K562 (cell line): ENCODE results near the gene MYL12A. TPM values are rescaled to one million over a fixed set of nuclear protein-coding genes. Genes with fewer than 3 reads are reported as not detected.

Experiments
- ATAC-seq: fragments of 200-7000 bp; cut with Tn5 transposase; 3 replicates; pipeline ENCODE4 v1.9.1; 2020; ENCODE audit warnings: moderate library complexity
- BruUV-seq: library from RNA; stranded (reverse); fragments of 400-500 nt; replicated peaks from 2 replicates; lab custom pipeline; 2021; lab: Mats Ljungman, UMichigan
- CTCF ChIA-PET: fragments of 300-600 bp; formaldehyde crosslinking; extraction: SDS; loops from one replicate; lab custom pipeline; 2021; ENCODE audit warnings: low intra/inter-chr PET ratio; lab: Yijun Ruan, JAX
- POLR2A ChIA-PET: fragments of 300-600, 350-650 bp; sonication (Branson Sonifier 250); formaldehyde crosslinking; extraction: SDS; loops from one replicate; lab custom pipeline; 2021; ENCODE audit warnings: antibody characterized with exemption, inconsistent platforms; lab: Yijun Ruan, JAX
- DNase-seq, 4 experiments: peaks; one replicate each; pipeline versions ENCODE4 v3.0.0 to v3.0.0-alpha.2; 2011 to 2018; ENCODE audit warnings: low spot score in 3 of 4, mixed read lengths in 3 of 4; ENCODE audit errors: extremely low read depth in 1 of 4
- FAIRE-seq: peaks from 2 replicates; lab custom pipeline; 2011; peaks lifted over from hg19 to GRCh38; lab: Jason Lieb, UNC
- H2AFZ ChIP-seq: 2 replicates; pipeline ENCODE4 v1.6.0; 2011; ENCODE audit warnings: low read depth, low read length, control low read depth, inconsistent platforms
- H3K27ac ChIP-seq: fragments of 200-600 bp; 3 replicates; pipeline ENCODE4 v1.8.0; 2011; ENCODE audit warnings: low read depth, mild to moderate bottlenecking, control low read depth, inconsistent platforms, low read length, moderate library complexity, mixed read lengths; ENCODE audit errors: extremely low read depth
- H3K27me3 ChIP-seq, 2 experiments: fragments of 300-600 bp in 1 of 2; 2 replicates in 1 of 2; 3 replicates in 1 of 2; pipeline versions ENCODE4 v1.6.0 to v1.8.0; 2011; ENCODE audit warnings: inconsistent platforms in 2 of 2, low read length in 2 of 2, mild to moderate bottlenecking in 1 of 2, mixed read lengths in 1 of 2, moderate library complexity in 1 of 2; ENCODE audit not compliant: control insufficient read depth in 2 of 2, insufficient read depth in 2 of 2
- H3K36me3 ChIP-seq: fragments of 300-600 bp; 3 replicates; pipeline ENCODE4 v1.8.0; 2011; ENCODE audit warnings: mild to moderate bottlenecking, low read length, inconsistent platforms; ENCODE audit not compliant: control insufficient read depth, insufficient read depth
- H3K4me1 ChIP-seq, 2 experiments: fragments of 200-600 bp in 1 of 2; replicated peaks in 1 of 2; 2 replicates in 1 of 2; 3 replicates in 1 of 2; pipeline versions ENCODE4 v1.5.1 to v1.8.0; 2011; ENCODE audit warnings: inconsistent platforms in 2 of 2, low read length in 2 of 2, mild to moderate bottlenecking in 1 of 2, mixed read lengths in 1 of 2, moderate library complexity in 1 of 2; ENCODE audit not compliant: control insufficient read depth in 2 of 2, insufficient read depth in 2 of 2
- H3K4me2 ChIP-seq: 2 replicates; pipeline ENCODE4 v1.6.1; 2011; ENCODE audit warnings: low read length, control low read depth, inconsistent platforms, mixed read lengths; ENCODE audit not compliant: insufficient read depth
- H3K4me3 ChIP-seq: fragments of 200-600 bp; sonication (generic), shearing (Covaris generic); 2 replicates; pipeline ENCODE4 v1.5.1; 2016; ENCODE audit warnings: control low read depth, inconsistent platforms
- H3K79me2 ChIP-seq: fragments of 200-600 bp; 3 replicates; pipeline ENCODE4 v1.8.0; 2011; ENCODE audit warnings: low read length, inconsistent platforms; ENCODE audit not compliant: control insufficient read depth, insufficient read depth
- H3K9ac ChIP-seq, 2 experiments: 2 replicates each; pipeline versions ENCODE4 v1.6.0 to v1.6.1; 2011; ENCODE audit warnings: low read depth in 2 of 2, low read length in 2 of 2, control low read depth in 1 of 2, inconsistent platforms in 1 of 2, mild to moderate bottlenecking in 1 of 2, mixed read lengths in 1 of 2; ENCODE audit not compliant: insufficient read depth in 1 of 2
- H3K9me1 ChIP-seq: one replicate; pipeline ENCODE4 v1.6.0; 2011; ENCODE audit warnings: inconsistent platforms, mild to moderate bottlenecking, low read length, moderate library complexity; ENCODE audit not compliant: control insufficient read depth, insufficient read depth
- H3K9me3 ChIP-seq: replicated peaks from 2 replicates; pipeline ENCODE4 v1.5.1; 2011; ENCODE audit warnings: low read depth, low read length, inconsistent platforms; ENCODE audit not compliant: control insufficient read depth, insufficient read depth
- H4K20me1 ChIP-seq: replicated peaks from 2 replicates; pipeline ENCODE4 v1.6.1; 2011; ENCODE audit warnings: low read length, inconsistent platforms, mixed read lengths; ENCODE audit not compliant: control insufficient read depth, insufficient read depth
- CBX8 ChIP-seq: fragments of 200-600 bp; sonication (generic); IDR thresholded peaks from 2 replicates; pipeline ENCODE4 v1.6.1; 2012; ENCODE audit warnings: borderline replicate concordance, mixed run types, low read depth, mild to moderate bottlenecking, moderate library complexity, mixed read lengths, low read length, control low read depth, inconsistent platforms; ENCODE audit not compliant: poor library complexity, severe bottlenecking; ENCODE audit errors: extremely low read depth
- JUND ChIP-seq, 2 experiments: IDR thresholded peaks; 2 replicates in 1 of 2; 3 replicates in 1 of 2; pipeline ENCODE4 v1.6.1; 2011; ENCODE audit warnings: borderline replicate concordance in 2 of 2, low read depth in 2 of 2, low read length in 2 of 2, improper control_type of control experiment in 1 of 2, missing biosample characterization in 1 of 2, missing genetic modification characterization in 1 of 2, missing genetic modification reagents in 1 of 2
- POLR2B ChIP-seq: fragments of 450-650 bp; IDR thresholded peaks from 2 replicates; pipeline ENCODE4 v1.6.1; 2018; ENCODE audit warnings: low read depth; ENCODE audit not compliant: partially characterized antibody
- SMAD1 ChIP-seq: fragments of 150-350 bp; IDR thresholded peaks from 2 replicates; pipeline ENCODE4 v1.6.1; 2014; ENCODE audit warnings: low read length, low read depth; ENCODE audit not compliant: partially characterized antibody
- SMAD2 ChIP-seq: fragments of 150-350 bp; IDR thresholded peaks from 2 replicates; pipeline ENCODE4 v1.6.1; 2014; ENCODE audit warnings: low read depth, mild to moderate bottlenecking, low read length
- SMAD3 ChIP-seq: fragments of 450-650 bp; formaldehyde crosslinking; conservative IDR thresholded peaks from 2 replicates; pipeline ENCODE4 v1.4.0; 2020; ENCODE audit warnings: mild to moderate bottlenecking
- TCFL5 ChIP-seq: fragments of 250-450 bp; sonication (Bioruptor Pico); conservative IDR thresholded peaks from 2 replicates; pipeline ENCODE4 v1.6.1; 2021; ENCODE audit warnings: mild to moderate bottlenecking, moderate library complexity, matching md5 sums
- WHSC1 ChIP-seq: IDR thresholded peaks from one replicate; pipeline ENCODE4 v1.6.1; 2012; ENCODE audit warnings: low read length, control low read depth, inconsistent platforms
- YY1 ChIP-seq, 3 experiments: IDR thresholded peaks; 2 replicates each; pipeline ENCODE4 v1.6.1; 2011; ENCODE audit warnings: low read length in 2 of 3, mild to moderate bottlenecking in 2 of 3, moderate library complexity in 2 of 3, borderline replicate concordance in 1 of 3, control low read depth in 1 of 3, low read depth in 1 of 3; ENCODE audit not compliant: insufficient read depth in 3 of 3, insufficient replicate concordance in 2 of 3, control insufficient read depth in 1 of 3, insufficient read length in 1 of 3; ENCODE audit errors: extremely low read depth in 1 of 3
- ZBTB8A ChIP-seq: fragments of 450-650 bp; IDR thresholded peaks from 2 replicates; pipeline ENCODE4 v1.6.1; 2018; ENCODE audit warnings: mild to moderate bottlenecking, moderate library complexity; ENCODE audit not compliant: partially characterized antibody
- WGBS: fragments of 100-300 bp; shearing (Covaris generic); methylation state at CpG from one replicate; pipeline ENCODE4 v1.1.6; 2016; ENCODE audit warnings: low coverage, mixed read lengths; ENCODE audit not compliant: insufficient coverage; ENCODE audit errors: missing lambda C conversion rate; 5-methylcytosine and 5-hydroxymethylcytosine counted together
- in situ Hi-C: fragments of 300-500 bp; cut with MboI; formaldehyde crosslinking; loops from 4 replicates; pipeline ENCODE4 v1.15.0; 2018; ENCODE audit warnings: inconsistent platforms, mixed read lengths
- intact Hi-C: fragments of 100-400 bp; cut with micrococcal nuclease; formaldehyde crosslinking; loops from 2 replicates; pipeline ENCODE4 v1.14.2; 2022
- polyA plus RNA-seq, 8 experiments: library from polyadenylated mRNA; depleted of rRNA in 4 of 8; stranded (reverse) in 5 of 8; unstranded in 3 of 8; fragments of >200 nt; fragmentation: Nextera tagmentation in 2 of 8; fragmentation: Illumina TruSeq in 1 of 8; extraction: Ambion mirVana in 2 of 8; extraction: Trizol in 1 of 8; gene quantifications; 2 replicates each; pipeline versions ENCODE4 v1.2.1 to v1.2.3, GENCODE V29; 2011 to 2014; ENCODE audit warnings: inconsistent platforms in 1 of 8, missing spikeins in 1 of 8
- total RNA-seq, 7 experiments: library from RNA; depleted of rRNA in 6 of 7; stranded (reverse); fragments of >200 nt in 6 of 7; fragmentation: Illumina TruSeq in 2 of 7; extraction: Trizol in 2 of 7; gene quantifications; 2 replicates each; pipeline versions ENCODE4 v1.2.1 to v1.2.3, GENCODE V29; 2011 to 2021; ENCODE audit warnings: low replicate concordance in 1 of 7
- TF ChIP-seq, protein P1 (sequence below): fragments of 250-450 bp; sonication (Bioruptor Pico); IDR thresholded peaks from 2 replicates; pipeline ENCODE4 v1.5.0; 2021
- TF ChIP-seq, protein P2 (sequence below): fragments of 250-450 bp; sonication (Bioruptor Pico); IDR thresholded peaks from 2 replicates; pipeline ENCODE4 v1.5.0; 2020; ENCODE audit warnings: mild to moderate bottlenecking, borderline replicate concordance
- TF ChIP-seq, protein P3 (sequence below): fragments of 450-650 bp; formaldehyde crosslinking; IDR thresholded peaks from 2 replicates; pipeline ENCODE4 v1.4.0; 2020; ENCODE audit warnings: mild to moderate bottlenecking, moderate library complexity

Gene MYL12A
- total and polyA plus RNA-seq, 9 of the 15 experiments (the other 6 are each of a cell fraction or from before 2014, with no cell fraction given), result 308 to 1,031 (median 559) TPM

DNA sequence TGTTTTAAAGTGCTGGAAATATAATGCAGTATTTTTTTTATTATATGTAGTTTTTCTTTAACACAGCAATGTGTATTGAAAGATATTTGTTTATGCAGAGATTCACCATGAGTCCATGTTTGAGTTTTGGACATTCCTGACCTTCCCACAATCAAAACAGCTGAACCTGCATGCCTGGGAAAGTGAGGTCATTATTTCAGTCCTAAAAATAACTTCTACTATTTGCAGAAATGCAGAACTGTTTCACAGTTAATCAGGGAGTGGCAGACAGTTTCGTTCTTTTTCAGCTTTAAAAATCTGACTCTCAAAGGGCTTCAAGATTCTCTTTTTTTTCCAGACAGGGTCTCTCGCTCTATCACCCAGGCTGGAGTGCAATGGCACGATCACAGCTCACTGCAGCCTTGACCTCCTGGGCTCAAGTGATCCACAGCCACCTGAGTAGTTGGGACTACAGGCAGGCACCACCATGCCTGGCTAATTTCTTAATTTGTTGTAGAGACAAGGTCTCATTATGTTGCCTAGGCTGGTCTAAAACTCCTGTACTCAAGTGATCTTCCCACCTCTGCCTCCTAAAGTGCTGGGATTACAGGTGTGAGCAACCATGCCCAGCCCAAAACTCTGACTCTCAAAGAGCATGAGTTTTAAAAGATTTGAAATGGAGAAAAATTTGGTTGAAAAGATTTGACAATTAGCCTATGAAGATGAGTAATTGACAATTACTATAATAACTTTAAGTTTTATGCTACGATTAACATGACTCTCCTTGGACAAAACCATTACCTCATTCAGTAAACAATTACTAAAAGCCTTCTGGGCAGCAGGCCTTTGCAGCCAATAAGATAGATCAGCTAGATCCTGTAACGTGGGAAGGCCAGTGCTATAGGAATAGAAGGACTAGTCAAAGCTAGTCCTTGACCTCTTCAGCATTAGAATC lies 9.4 kb downstream of the MYL12A start:
- intact Hi-C loops (no loop called here), in situ Hi-C loops (no loop called here)
- CTCF ChIA-PET, result no interaction called here
- FAIRE-seq (no peak), DNase-seq (no peak), ATAC-seq (no peak)
- Histone ChIP-seq H3K9ac (no peak overlapping the region), H4K20me1 (no peaks in the 10 kb centered on the region; the same call in 1 of the 2 replicates), H3K4me2 (no peak overlapping the region), H3K9me3 (no peaks in the 10 kb centered on the region), H2AFZ (no peak overlapping the region), H3K9me1 (no peaks in the 10 kb centered on the region), H3K4me3 (no peak overlapping the region), H3K27ac (0 out of 3 replicates have a peak overlapping the region, but pooled peaks have one; percentile 21), H3K27me3 (no peaks in the 10 kb centered on the region), H3K4me1 (peaks cover 6 to 11% of the 10 kb centered on the region in 2 experiments; a peak in 3 of 5 replicates), H3K36me3 (peaks cover 65% of the 10 kb centered on the region), H3K79me2 (peaks cover 37% of the 10 kb centered on the region)
- no TSS peak for BruUV-seq
- POLR2A ChIA-PET, result interaction anchor here (0.7 to 4.1 kb wide), 3 partner anchors 10 to 725 kb away, joined by 3 to 33 read pairs (median 4); partner anchors contain the start of gene MYL12A
- WGBS, result 80% methylated on average over 5 of the region's 5 CpGs
- TF ChIP-seq ZBTB8A (no peak), SMAD3 (0 out of 2 replicates have a peak, but pooled peaks have one; percentile 48), YY1 (IDR thresholded peaks at IDR 0.05; ENCODE audit: borderline replicate concordance in 1 of 3, control insufficient read depth in 1 of 3, extremely low read depth in 1 of 3, insufficient read depth in 3 of 3, insufficient read length in 1 of 3, insufficient replicate concordance in 2 of 3, low read depth in 1 of 3, low read length in 2 of 3) (no peak), JUND (IDR thresholded peaks at IDR 0.05; ENCODE audit: borderline replicate concordance, low read depth, low read length) (peak; percentile 24; the same call in 1 of the 2 replicates), JUND (tag; IDR thresholded peaks at IDR 0.05; ENCODE audit: borderline replicate concordance, low read depth, low read length) (peak; percentile 11; the same call in 1 of the 3 replicates), CBX8 (no peak), SMAD1 (no peak), SMAD2 (no peak), WHSC1 (no peak), POLR2B (peak; percentile 32), TCFL5 (CRISPR knock-in tag) (no peak)
- TF ChIP-seq, protein P1, sequence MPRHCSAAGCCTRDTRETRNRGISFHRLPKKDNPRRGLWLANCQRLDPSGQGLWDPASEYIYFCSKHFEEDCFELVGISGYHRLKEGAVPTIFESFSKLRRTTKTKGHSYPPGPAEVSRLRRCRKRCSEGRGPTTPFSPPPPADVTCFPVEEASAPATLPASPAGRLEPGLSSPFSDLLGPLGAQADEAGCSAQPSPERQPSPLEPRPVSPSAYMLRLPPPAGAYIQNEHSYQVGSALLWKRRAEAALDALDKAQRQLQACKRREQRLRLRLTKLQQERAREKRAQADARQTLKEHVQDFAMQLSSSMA (CRISPR knock-in tag), result no peak
- TF ChIP-seq, protein P2, sequence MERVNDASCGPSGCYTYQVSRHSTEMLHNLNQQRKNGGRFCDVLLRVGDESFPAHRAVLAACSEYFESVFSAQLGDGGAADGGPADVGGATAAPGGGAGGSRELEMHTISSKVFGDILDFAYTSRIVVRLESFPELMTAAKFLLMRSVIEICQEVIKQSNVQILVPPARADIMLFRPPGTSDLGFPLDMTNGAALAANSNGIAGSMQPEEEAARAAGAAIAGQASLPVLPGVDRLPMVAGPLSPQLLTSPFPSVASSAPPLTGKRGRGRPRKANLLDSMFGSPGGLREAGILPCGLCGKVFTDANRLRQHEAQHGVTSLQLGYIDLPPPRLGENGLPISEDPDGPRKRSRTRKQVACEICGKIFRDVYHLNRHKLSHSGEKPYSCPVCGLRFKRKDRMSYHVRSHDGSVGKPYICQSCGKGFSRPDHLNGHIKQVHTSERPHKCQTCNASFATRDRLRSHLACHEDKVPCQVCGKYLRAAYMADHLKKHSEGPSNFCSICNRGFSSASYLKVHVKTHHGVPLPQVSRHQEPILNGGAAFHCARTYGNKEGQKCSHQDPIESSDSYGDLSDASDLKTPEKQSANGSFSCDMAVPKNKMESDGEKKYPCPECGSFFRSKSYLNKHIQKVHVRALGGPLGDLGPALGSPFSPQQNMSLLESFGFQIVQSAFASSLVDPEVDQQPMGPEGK (CRISPR knock-in tag), result no peak
- TF ChIP-seq, protein P3, sequence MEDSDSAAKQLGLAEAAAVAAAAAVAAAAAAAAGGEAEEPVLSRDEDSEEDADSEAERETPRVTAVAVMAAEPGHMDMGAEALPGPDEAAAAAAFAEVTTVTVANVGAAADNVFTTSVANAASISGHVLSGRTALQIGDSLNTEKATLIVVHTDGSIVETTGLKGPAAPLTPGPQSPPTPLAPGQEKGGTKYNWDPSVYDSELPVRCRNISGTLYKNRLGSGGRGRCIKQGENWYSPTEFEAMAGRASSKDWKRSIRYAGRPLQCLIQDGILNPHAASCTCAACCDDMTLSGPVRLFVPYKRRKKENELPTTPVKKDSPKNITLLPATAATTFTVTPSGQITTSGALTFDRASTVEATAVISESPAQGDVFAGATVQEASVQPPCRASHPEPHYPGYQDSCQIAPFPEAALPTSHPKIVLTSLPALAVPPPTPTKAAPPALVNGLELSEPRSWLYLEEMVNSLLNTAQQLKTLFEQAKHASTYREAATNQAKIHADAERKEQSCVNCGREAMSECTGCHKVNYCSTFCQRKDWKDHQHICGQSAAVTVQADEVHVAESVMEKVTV (CRISPR knock-in tag), result no peak
